Measurements from ENCODE around the gene LAMA3. TPM values are rescaled to one million over a fixed set of nuclear protein-coding genes. Genes with fewer than 3 reads are reported as not detected.

Gene LAMA3
- total RNA-seq, 2 donors from 2014 or later, result 30.1 to 34.2 TPM

DNA sequence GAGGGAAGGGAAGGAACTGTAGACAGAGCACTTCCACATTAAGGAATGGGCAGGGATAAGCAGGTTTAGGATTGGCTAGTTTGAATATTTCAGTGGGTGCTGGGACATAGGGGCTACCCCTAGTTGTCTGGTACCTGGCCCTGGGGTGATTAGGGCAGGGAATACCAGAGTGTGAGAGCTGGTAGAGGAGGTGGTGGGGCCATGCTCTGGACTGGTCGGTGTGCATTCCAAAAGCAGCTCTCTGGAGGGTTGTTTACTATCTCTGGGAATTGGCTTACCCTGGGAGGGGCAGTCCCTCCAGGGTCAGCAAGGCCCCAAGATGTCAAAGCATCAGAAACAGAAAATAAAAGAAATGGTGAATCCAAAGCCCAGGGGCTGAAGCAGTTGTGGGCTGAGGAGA, 103.8 kb downstream of the LAMA3 start:
- Histone ChIP-seq H3K36me3 (no peaks in the 10 kb centered on the region), H3K4me3 (no peak overlapping the region), H3K27ac (no peak overlapping the region), H3K4me1 (ENCODE audit: control insufficient read depth in 1 of 2, low read depth in 2 of 2) (peaks cover 0 to 1% of the 10 kb centered on the region in 2 donors), H3K27me3 (replicated peaks; ENCODE audit: insufficient read depth) (no peaks in the 10 kb centered on the region), H3K9me3 (no peaks in the 10 kb centered on the region)
- no peak for ATAC-seq (ENCODE audit: insufficient number of reproducible peaks, low FRiP score, low read depth)
- TF ChIP-seq CTCF (IDR thresholded peaks at IDR 0.05), result no peak
- DNase-seq (ENCODE audit: low spot score), result no peak

DNA sequence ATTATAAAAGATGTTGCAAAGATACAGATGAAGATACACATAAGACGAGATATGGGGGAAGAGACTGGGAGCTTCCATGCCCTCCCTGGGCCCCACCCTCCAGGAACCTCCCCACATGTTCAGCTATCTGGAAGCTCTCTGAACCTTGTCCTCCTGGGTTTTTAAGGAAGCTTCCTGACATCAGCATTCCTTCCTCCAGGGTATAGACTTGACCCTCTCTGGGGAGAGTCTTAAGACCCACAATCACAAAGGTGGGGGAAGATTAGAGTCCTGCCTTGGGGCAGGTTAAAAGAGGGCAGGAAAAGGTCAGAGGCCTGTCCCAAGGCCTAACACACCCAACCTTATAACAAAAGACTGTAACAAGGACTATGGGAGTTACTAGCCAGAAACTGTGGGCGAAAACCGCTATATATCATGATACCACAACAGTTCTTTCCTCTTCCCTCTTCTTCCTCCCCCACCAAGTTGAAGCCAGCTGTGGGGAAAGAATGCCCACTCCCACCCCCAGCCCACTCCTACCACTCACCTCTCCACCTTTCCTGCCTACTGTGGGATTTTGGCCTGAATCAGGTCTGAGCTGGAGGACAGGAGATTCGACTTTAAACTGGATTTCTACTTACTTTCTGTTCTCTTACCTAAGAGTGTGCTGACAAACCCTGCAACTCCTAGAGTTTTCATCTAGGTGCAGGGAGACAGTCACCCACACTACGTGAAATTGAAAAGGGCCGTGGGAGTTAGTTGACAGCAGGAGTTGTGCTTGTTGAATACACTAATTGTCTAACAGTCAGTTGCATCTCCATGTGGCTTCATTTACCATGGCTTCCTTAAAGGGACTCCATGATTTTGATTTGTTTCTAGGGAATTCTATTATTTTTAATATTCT, 105.0 kb downstream of the LAMA3 start:
- no peak overlapping the region for H3K27ac ChIP-seq
- no peaks in the 10 kb centered on the region for H3K36me3 ChIP-seq
- no peaks in the 10 kb centered on the region for H3K27me3 ChIP-seq (replicated peaks; ENCODE audit: insufficient read depth)
- H3K9me3 ChIP-seq, result no peaks in the 10 kb centered on the region
- no peak for DNase-seq (ENCODE audit: low spot score)
- H3K4me1 ChIP-seq (ENCODE audit: control insufficient read depth in 1 of 2, low read depth in 2 of 2), result peaks cover 0 to 13% of the 10 kb centered on the region in 2 donors
- no peak overlapping the region for H3K4me3 ChIP-seq
- no peak for TF ChIP-seq CTCF (IDR thresholded peaks at IDR 0.05)
- ATAC-seq (ENCODE audit: insufficient number of reproducible peaks, low FRiP score, low read depth), result no peak

DNA sequence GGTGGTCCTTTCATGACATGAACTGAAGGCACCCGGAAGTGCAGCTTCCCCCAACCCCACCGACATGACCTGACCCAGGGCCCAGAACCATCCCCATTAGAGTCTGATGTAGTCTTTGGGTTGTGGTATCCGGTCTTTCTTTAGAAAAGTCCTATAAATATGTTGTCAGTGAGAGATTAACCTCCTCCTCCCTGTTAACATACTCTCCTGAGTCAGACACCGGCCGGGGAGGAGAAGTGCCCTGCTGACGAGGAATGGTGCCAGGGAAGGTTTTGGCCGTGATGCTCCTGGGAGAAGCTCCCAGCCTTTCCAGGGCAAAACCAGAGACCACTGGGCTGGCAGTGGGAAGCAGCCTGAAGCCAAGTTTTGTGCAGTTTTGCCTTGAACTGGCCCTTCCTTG, 109.0 kb downstream of the LAMA3 start:
- Histone ChIP-seq H3K27me3 (replicated peaks; ENCODE audit: insufficient read depth) (no peaks in the 10 kb centered on the region), H3K27ac (no peak overlapping the region), H3K9me3 (no peaks in the 10 kb centered on the region), H3K36me3 (no peaks in the 10 kb centered on the region), H3K4me1 (ENCODE audit: control insufficient read depth in 1 of 2, low read depth in 2 of 2) (peaks cover 0 to 18% of the 10 kb centered on the region in 2 donors), H3K4me3 (no peak overlapping the region)
- DNase-seq (ENCODE audit: low spot score) (no peak), ATAC-seq (ENCODE audit: insufficient number of reproducible peaks, low FRiP score, low read depth) (no peak)
- TF ChIP-seq CTCF (IDR thresholded peaks at IDR 0.05), result no peak

DNA sequence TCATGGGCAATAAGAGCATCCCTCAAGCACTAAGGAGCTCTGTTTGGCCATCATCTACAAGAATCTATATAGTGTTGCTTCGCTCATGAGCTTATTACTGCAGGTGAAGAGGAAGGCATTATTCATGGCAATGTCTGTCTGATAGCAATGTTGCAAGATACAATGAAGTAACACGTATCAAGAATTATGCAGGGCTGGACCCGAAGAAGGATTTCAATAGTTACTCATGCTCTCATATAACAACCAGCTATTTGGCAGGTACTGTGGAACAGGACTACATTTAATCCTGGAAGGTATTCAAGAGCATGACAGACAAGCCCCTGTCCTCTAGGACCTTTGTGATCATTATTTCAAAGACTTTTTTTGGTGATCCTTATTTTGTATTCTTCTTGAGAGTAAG, 109.6 kb downstream of the LAMA3 start:
- H3K27ac ChIP-seq, result no peak overlapping the region
- no peaks in the 10 kb centered on the region for H3K27me3 ChIP-seq (replicated peaks; ENCODE audit: insufficient read depth)
- TF ChIP-seq CTCF (IDR thresholded peaks at IDR 0.05), result no peak
- H3K36me3 ChIP-seq, result no peaks in the 10 kb centered on the region
- H3K9me3 ChIP-seq, result no peaks in the 10 kb centered on the region
- no peak for DNase-seq (ENCODE audit: low spot score)
- no peak for ATAC-seq (ENCODE audit: insufficient number of reproducible peaks, low FRiP score, low read depth)
- no peak overlapping the region for H3K4me3 ChIP-seq
- H3K4me1 ChIP-seq (ENCODE audit: control insufficient read depth in 1 of 2, low read depth in 2 of 2), result peaks cover 0 to 18% of the 10 kb centered on the region in 2 donors

DNA sequence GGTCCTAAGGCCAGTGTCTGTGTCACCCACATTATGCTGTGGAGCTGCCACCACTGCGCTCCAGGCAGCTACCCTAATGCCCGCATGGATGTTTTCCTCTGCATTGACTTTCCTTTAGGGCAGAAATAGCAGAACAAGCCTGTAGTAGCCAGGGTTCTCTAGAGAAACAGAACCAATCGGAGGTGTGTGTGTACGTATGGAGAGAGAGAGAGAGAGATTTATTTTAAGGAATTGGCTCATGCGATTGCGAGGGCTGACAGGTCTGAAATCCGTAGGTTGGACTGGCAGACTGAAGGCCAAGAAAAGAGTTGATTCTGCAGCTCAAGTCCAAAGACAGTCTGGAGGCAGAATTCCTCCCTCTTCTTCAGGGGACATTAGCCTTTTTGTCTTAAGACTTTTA, 110.3 kb downstream of the LAMA3 start:
- H3K9me3 ChIP-seq, result no peaks in the 10 kb centered on the region
- DNase-seq (ENCODE audit: low spot score) (no peak), ATAC-seq (ENCODE audit: insufficient number of reproducible peaks, low FRiP score, low read depth) (no peak)
- H3K27me3 ChIP-seq (replicated peaks; ENCODE audit: insufficient read depth), result no peaks in the 10 kb centered on the region
- H3K4me1 ChIP-seq (ENCODE audit: control insufficient read depth in 1 of 2, low read depth in 2 of 2), result peaks cover 0 to 18% of the 10 kb centered on the region in 2 donors
- TF ChIP-seq CTCF (IDR thresholded peaks at IDR 0.05), result no peak
- no peak overlapping the region for H3K4me3 ChIP-seq
- H3K27ac ChIP-seq, result no peak overlapping the region
- no peaks in the 10 kb centered on the region for H3K36me3 ChIP-seq
